ENCODE measurements around the gene SMIM26. TPM values are rescaled to one million over a fixed set of nuclear protein-coding genes. Genes with fewer than 3 reads are reported as not detected.
"Not testable (repeated sequence)": the region's sequence is repeated elsewhere in the genome, so short reads cannot be mapped to it uniquely, and the experiment has no call there.

SMIM26 gene
- 100 to 1,000 TPM in 5 of 8 experiments, 10 to 100 TPM in 3; 85.4 to 177 (median 118) TPM for total RNA-seq

- peak; percentile 98 to 100 (median 99) for ATAC-seq (replicated peaks in 6 of 8)
- Histone ChIP-seq H3K4me3 (peak within 1 kb of the TSS; percentile 64 to 84 (median 77)), H3K4me1 (replicated peaks in 1 of 2) (peaks cover 3 to 8% of the 10 kb centered on the region in 2 donors), H3K27ac (peak within 1 kb of the TSS; percentile 89)
- in situ Hi-C loops (cut with MboI; ENCODE audit: low pct_unique_long_range_greater_than_20kb in 2 of 9, low sequenced_read_pairs in 9 of 9, unreplicated experiment in 9 of 9): no loop called here
- 0 to 24% (median 1%) methylated on average over 3 to 28 of the region's 51 CpGs for WGBS, 10 experiments
These were observed at the start of gene SMIM26 for GRCh38 chr20:18566892-18567738. Gene SMIM26 (plus strand): TSS chr20:18567432. CDS start chr20:18567479, 47 bp downstream.

- H3K27ac ChIP-seq; H3K4me1 ChIP-seq (replicated peaks in 1 of 2); in situ Hi-C loops (cut with MboI; ENCODE audit: low pct_unique_long_range_greater_than_20kb in 2 of 9, low sequenced_read_pairs in 9 of 9, unreplicated experiment in 9 of 9); H3K4me3 ChIP-seq; ATAC-seq (replicated peaks in 6 of 8): not testable (repeated sequence)
- WGBS, 10 experiments: 51 to 100% (median 79%) methylated on average over 1 to 9 of the region's 9 CpGs; no CpG with 5 or more reads in 2 of the 10 experiments
These were observed 45.2 kb upstream of the SMIM26 start for GRCh38 chr20:18522066-18522465.

- in situ Hi-C loops (cut with MboI; ENCODE audit: low pct_unique_long_range_greater_than_20kb in 2 of 9, low sequenced_read_pairs in 9 of 9, unreplicated experiment in 9 of 9): no loop called here
- Histone ChIP-seq H3K4me1 (replicated peaks in 1 of 2) (no peaks in the 10 kb centered on the region), H3K27ac (no peak overlapping the region), H3K4me3 (no peak overlapping the region)
- no peak for ATAC-seq (replicated peaks in 6 of 8)
- 56 to 100% (median 90%) methylated on average over 1 to 2 of the region's 2 CpGs; no CpG with 5 or more reads in 1 of the 10 experiments for WGBS, 10 experiments
These were observed 44.2 kb upstream of the SMIM26 start for GRCh38 chr20:18523066-18523465.

GRCh38 chr20:18524646-18525045 lies 42.6 kb upstream of the SMIM26 start:
- in situ Hi-C loops (cut with MboI; ENCODE audit: low pct_unique_long_range_greater_than_20kb in 2 of 9, low sequenced_read_pairs in 9 of 9, unreplicated experiment in 9 of 9): no loop called here
- H3K4me1 ChIP-seq (replicated peaks in 1 of 2): no peaks in the 10 kb centered on the region
- H3K27ac ChIP-seq: no peak overlapping the region
- peak in 3 of 8 experiments; percentile 19 to 98 (median 96) for ATAC-seq (replicated peaks in 6 of 8)
- 50 to 100% (median 90%) methylated on average over 1 of the region's 1 CpG; no CpG with 5 or more reads in 6 of the 10 experiments for WGBS, 10 experiments
- H3K4me3 ChIP-seq: no peak overlapping the region

GRCh38 chr20:18526761-18527160 lies 40.5 kb upstream of the SMIM26 start:
- 64 to 98% (median 78%) methylated on average over 4 to 14 of the region's 14 CpGs; no CpG with 5 or more reads in 1 of the 10 experiments for WGBS, 10 experiments
- H3K27ac ChIP-seq; ATAC-seq (replicated peaks in 6 of 8); H3K4me3 ChIP-seq; H3K4me1 ChIP-seq (replicated peaks in 1 of 2); in situ Hi-C loops (cut with MboI; ENCODE audit: low pct_unique_long_range_greater_than_20kb in 2 of 9, low sequenced_read_pairs in 9 of 9, unreplicated experiment in 9 of 9): not testable (repeated sequence)

GRCh38 chr20:18527339-18527738 lies 39.9 kb upstream of the SMIM26 start:
- H3K4me1 ChIP-seq (replicated peaks in 1 of 2): no peaks in the 10 kb centered on the region
- 80 to 100% (median 90%) methylated on average over 1 to 2 of the region's 2 CpGs; no CpG with 5 or more reads in 1 of the 10 experiments for WGBS, 10 experiments
- no peak overlapping the region for H3K4me3 ChIP-seq
- no peak for ATAC-seq (replicated peaks in 6 of 8)
- in situ Hi-C loops (cut with MboI; ENCODE audit: low pct_unique_long_range_greater_than_20kb in 2 of 9, low sequenced_read_pairs in 9 of 9, unreplicated experiment in 9 of 9): no loop called here
- no peak overlapping the region for H3K27ac ChIP-seq

- WGBS, 10 experiments: 52 to 100% (median 93%) methylated on average over 1 to 2 of the region's 2 CpGs; no CpG with 5 or more reads in 4 of the 10 experiments
- Histone ChIP-seq H3K4me1 (replicated peaks in 1 of 2) (no peaks in the 10 kb centered on the region), H3K27ac (no peak overlapping the region), H3K4me3 (no peak overlapping the region)
- in situ Hi-C loops (cut with MboI; ENCODE audit: low pct_unique_long_range_greater_than_20kb in 2 of 9, low sequenced_read_pairs in 9 of 9, unreplicated experiment in 9 of 9): no loop called here
- ATAC-seq (replicated peaks in 6 of 8): peak in 2 of 8 experiments; percentile 16 to 50
These were observed 39.4 kb upstream of the SMIM26 start for GRCh38 chr20:18527836-18528235.

- Histone ChIP-seq H3K4me3 (no peak overlapping the region), H3K4me1 (replicated peaks in 1 of 2) (no peaks in the 10 kb centered on the region), H3K27ac (no peak overlapping the region)
- ATAC-seq (replicated peaks in 6 of 8): no peak
- in situ Hi-C loops (cut with MboI; ENCODE audit: low pct_unique_long_range_greater_than_20kb in 2 of 9, low sequenced_read_pairs in 9 of 9, unreplicated experiment in 9 of 9): no loop called here
These were observed 38.2 kb upstream of the SMIM26 start for GRCh38 chr20:18529041-18529440.

- Histone ChIP-seq H3K4me1 (replicated peaks in 1 of 2) (no peaks in the 10 kb centered on the region), H3K27ac (no peak overlapping the region), H3K4me3 (no peak overlapping the region)
- ATAC-seq (replicated peaks in 6 of 8): no peak
- in situ Hi-C loops (cut with MboI; ENCODE audit: low pct_unique_long_range_greater_than_20kb in 2 of 9, low sequenced_read_pairs in 9 of 9, unreplicated experiment in 9 of 9): no loop called here
- WGBS, 10 experiments: 81 to 100% (median 97%) methylated on average over 1 to 5 of the region's 6 CpGs; no CpG with 5 or more reads in 2 of the 10 experiments
These were observed 34.6 kb upstream of the SMIM26 start for GRCh38 chr20:18532626-18533025.

GRCh38 chr20:18533491-18533890 lies 33.7 kb upstream of the SMIM26 start:
- no peaks in the 10 kb centered on the region for H3K4me1 ChIP-seq (replicated peaks in 1 of 2)
- ATAC-seq (replicated peaks in 6 of 8): no peak
- no peak overlapping the region for H3K27ac ChIP-seq
- in situ Hi-C loops (cut with MboI; ENCODE audit: low pct_unique_long_range_greater_than_20kb in 2 of 9, low sequenced_read_pairs in 9 of 9, unreplicated experiment in 9 of 9): no loop called here
- WGBS, 10 experiments: 17 to 50% methylated on average over 1 of the region's 1 CpG; no CpG with 5 or more reads in 8 of the 10 experiments
- H3K4me3 ChIP-seq: no peak overlapping the region

GRCh38 chr20:18533978-18534644 lies 33.1 kb upstream of the SMIM26 start:
- Histone ChIP-seq H3K4me1 (replicated peaks in 1 of 2) (no peaks in the 10 kb centered on the region), H3K4me3 (no peak overlapping the region), H3K27ac (no peak overlapping the region)
- 70 to 94% (median 84%) methylated on average over 3 to 6 of the region's 6 CpGs for WGBS, 10 experiments
- in situ Hi-C loops (cut with MboI; ENCODE audit: low pct_unique_long_range_greater_than_20kb in 2 of 9, low sequenced_read_pairs in 9 of 9, unreplicated experiment in 9 of 9): no loop called here
- no peak for ATAC-seq (replicated peaks in 6 of 8)

GRCh38 chr20:18537651-18538050 lies 29.6 kb upstream of the SMIM26 start:
- Histone ChIP-seq H3K4me1 (replicated peaks in 1 of 2) (no peaks in the 10 kb centered on the region), H3K4me3 (no peak overlapping the region), H3K27ac (no peak overlapping the region)
- 47 to 100% (median 92%) methylated on average over 2 of the region's 2 CpGs; no CpG with 5 or more reads in 5 of the 10 experiments for WGBS, 10 experiments
- peak in 2 of 8 experiments; percentile 47 to 56 for ATAC-seq (replicated peaks in 6 of 8)
- in situ Hi-C loops (cut with MboI; ENCODE audit: low pct_unique_long_range_greater_than_20kb in 2 of 9, low sequenced_read_pairs in 9 of 9, unreplicated experiment in 9 of 9): no loop called here

GRCh38 chr20:18541741-18542140 lies 25.5 kb upstream of the SMIM26 start:
- H3K4me1 ChIP-seq (replicated peaks in 1 of 2): no peaks in the 10 kb centered on the region
- no peak overlapping the region for H3K27ac ChIP-seq
- 40 to 100% (median 78%) methylated on average over 1 to 5 of the region's 5 CpGs; no CpG with 5 or more reads in 1 of the 10 experiments for WGBS, 10 experiments
- in situ Hi-C loops (cut with MboI; ENCODE audit: low pct_unique_long_range_greater_than_20kb in 2 of 9, low sequenced_read_pairs in 9 of 9, unreplicated experiment in 9 of 9): no loop called here
- ATAC-seq (replicated peaks in 6 of 8): no peak
- no peak overlapping the region for H3K4me3 ChIP-seq

Measured in motor neuron (in vitro differentiated cells).